HG03025 (cell line): ENCODE results near the gene ZSWIM1.
"Not testable (repeated sequence)": the region's sequence is repeated elsewhere in the genome, so short reads cannot be mapped to it uniquely, and the experiment has no call there.

Source experiments
- ATAC-seq: cut with Tn5 transposase; IDR thresholded peaks from one replicate; pipeline ENCODE4 v1.9.1; 2021; ENCODE audit warnings: mild to moderate bottlenecking, moderate library complexity; ENCODE audit not compliant: unreplicated experiment, low FRiP score

The ZSWIM1 gene

GRCh38 chr20:45853484-45853883 lies 27.5 kb upstream of the ZSWIM1 start:
- ATAC-seq = no peak

GRCh38 chr20:45857114-45857881 lies 23.7 kb upstream of the ZSWIM1 start, which contains the start of the genes ACOT8 and ZSWIM3:
ACOT8 (minus strand) TSS chr20:45857392; CDS start chr20:45857315, 77 bp downstream.
ZSWIM3 (plus strand) TSS chr20:45857614; CDS start chr20:45857826, 212 bp downstream.
- peak; percentile 93 for ATAC-seq

GRCh38 chr20:45857882-45858216 lies 23.2 kb upstream of the ZSWIM1 start:
- peak; percentile 1 for ATAC-seq

GRCh38 chr20:45859916-45860315 lies 21.1 kb upstream of the ZSWIM1 start:
- no peak for ATAC-seq

GRCh38 chr20:45860560-45861220 lies 20.3 kb upstream of the ZSWIM1 start:
- no peak for ATAC-seq

- ATAC-seq = no peak
These were observed 19.6 kb upstream of the ZSWIM1 start for GRCh38 chr20:45861221-45862075.

- ATAC-seq = no peak
These were observed 17.2 kb upstream of the ZSWIM1 start for GRCh38 chr20:45863543-45864470.

GRCh38 chr20:45866454-45866853 lies 14.6 kb upstream of the ZSWIM1 start:
- ATAC-seq = no peak

GRCh38 chr20:45867136-45867818 lies 13.8 kb upstream of the ZSWIM1 start:
- ATAC-seq = no peak

GRCh38 chr20:45867819-45868176 lies 13.2 kb upstream of the ZSWIM1 start:
- ATAC-seq = no peak

- no peak for ATAC-seq
These were observed 8.4 kb upstream of the ZSWIM1 start for GRCh38 chr20:45872626-45873025.

- ATAC-seq = no peak
These were observed 7.5 kb upstream of the ZSWIM1 start for GRCh38 chr20:45873409-45874103.

- ATAC-seq = not testable (repeated sequence)
These were observed 6.9 kb upstream of the ZSWIM1 start for GRCh38 chr20:45874104-45874481.

- ATAC-seq = no peak
These were observed 6.5 kb upstream of the ZSWIM1 start for GRCh38 chr20:45874576-45874975.

GRCh38 chr20:45878076-45878761 lies 2.8 kb upstream of the ZSWIM1 start:
- ATAC-seq = no peak

GRCh38 chr20:45882469-45883099 lies 1.6 kb downstream of the ZSWIM1 start:
- ATAC-seq = no peak

- no peak for ATAC-seq
These were observed 2.1 kb downstream of the ZSWIM1 start for GRCh38 chr20:45883100-45883469.
